ENCODE data around the gene MARCKSL1. TPM values are rescaled to one million over a fixed set of nuclear protein-coding genes. Genes with fewer than 3 reads are reported as not detected.

The MARCKSL1 gene
- total and polyA plus RNA-seq, 2 of the 13 experiments (the other 11 are each of a cell fraction or from before 2014, with no cell fraction given): 81.9 to 155 TPM

DNA sequence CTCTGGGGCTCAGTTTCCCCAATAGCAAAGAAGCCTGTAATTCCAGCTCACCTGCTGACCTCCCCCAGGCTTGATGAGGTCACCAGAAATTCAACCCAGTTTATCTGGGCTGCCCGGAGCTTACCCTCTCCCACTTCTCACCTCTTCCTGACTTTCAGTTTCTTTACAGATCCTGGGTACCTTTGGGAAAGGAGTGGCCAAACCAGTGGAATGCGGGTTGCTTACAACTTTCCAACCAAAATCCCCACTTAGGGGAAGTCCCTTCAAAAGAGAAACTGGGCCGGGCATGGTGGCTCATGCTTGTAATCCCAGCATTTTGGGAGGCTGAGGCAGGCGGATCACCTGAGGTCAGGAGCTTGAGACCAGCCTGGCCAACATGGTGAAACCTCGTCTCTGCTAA, 5.9 kb upstream of the MARCKSL1 start (continued):
- no peak for TF ChIP-seq TARDBP (CRISPR knock-in tag; IDR thresholded peaks at IDR 0.05)
- no peak for TF ChIP-seq ZNF674 (CRISPR knock-in tag; IDR thresholded peaks at IDR 0.05; ENCODE audit: low read depth)
- no peak for TF ChIP-seq ONECUT2 (CRISPR knock-in tag; IDR thresholded peaks at IDR 0.05)

- no peaks in the 10 kb centered on the region for H3K9me3 ChIP-seq (ENCODE audit: low read length)
- peaks cover 79% of the 10 kb centered on the region for H3K4me1 ChIP-seq (ENCODE audit: insufficient read depth, low read length)
- ChIA-PET CTCF (ENCODE audit: low intra/inter-chr PET ratio, low total read pairs) (no interaction called here), POLR2A (interaction anchor here (1.0 to 3.0 kb wide), 3 partner anchors 11 to 53 kb away, joined by 3 to 17 read pairs (median 4); partner anchors contain the start of gene BSDC1)
- ATAC-seq (no peak), DNase-seq (ENCODE audit: low spot score) (no peak), FAIRE-seq (no peak)
- H3K4me3 ChIP-seq (replicated peaks in 1 of 3; ENCODE audit: insufficient read depth in 1 of 3, low read depth in 2 of 3, low read length in 3 of 3): no peak overlapping the region
- peaks cover 0 to 4% of the 10 kb centered on the region in 2 experiments; a peak in 2 of 5 replicates for H3K27me3 ChIP-seq (ENCODE audit: control insufficient read depth in 1 of 2, insufficient read depth in 2 of 2, low read length in 2 of 2)
- TF ChIP-seq, protein P1, sequence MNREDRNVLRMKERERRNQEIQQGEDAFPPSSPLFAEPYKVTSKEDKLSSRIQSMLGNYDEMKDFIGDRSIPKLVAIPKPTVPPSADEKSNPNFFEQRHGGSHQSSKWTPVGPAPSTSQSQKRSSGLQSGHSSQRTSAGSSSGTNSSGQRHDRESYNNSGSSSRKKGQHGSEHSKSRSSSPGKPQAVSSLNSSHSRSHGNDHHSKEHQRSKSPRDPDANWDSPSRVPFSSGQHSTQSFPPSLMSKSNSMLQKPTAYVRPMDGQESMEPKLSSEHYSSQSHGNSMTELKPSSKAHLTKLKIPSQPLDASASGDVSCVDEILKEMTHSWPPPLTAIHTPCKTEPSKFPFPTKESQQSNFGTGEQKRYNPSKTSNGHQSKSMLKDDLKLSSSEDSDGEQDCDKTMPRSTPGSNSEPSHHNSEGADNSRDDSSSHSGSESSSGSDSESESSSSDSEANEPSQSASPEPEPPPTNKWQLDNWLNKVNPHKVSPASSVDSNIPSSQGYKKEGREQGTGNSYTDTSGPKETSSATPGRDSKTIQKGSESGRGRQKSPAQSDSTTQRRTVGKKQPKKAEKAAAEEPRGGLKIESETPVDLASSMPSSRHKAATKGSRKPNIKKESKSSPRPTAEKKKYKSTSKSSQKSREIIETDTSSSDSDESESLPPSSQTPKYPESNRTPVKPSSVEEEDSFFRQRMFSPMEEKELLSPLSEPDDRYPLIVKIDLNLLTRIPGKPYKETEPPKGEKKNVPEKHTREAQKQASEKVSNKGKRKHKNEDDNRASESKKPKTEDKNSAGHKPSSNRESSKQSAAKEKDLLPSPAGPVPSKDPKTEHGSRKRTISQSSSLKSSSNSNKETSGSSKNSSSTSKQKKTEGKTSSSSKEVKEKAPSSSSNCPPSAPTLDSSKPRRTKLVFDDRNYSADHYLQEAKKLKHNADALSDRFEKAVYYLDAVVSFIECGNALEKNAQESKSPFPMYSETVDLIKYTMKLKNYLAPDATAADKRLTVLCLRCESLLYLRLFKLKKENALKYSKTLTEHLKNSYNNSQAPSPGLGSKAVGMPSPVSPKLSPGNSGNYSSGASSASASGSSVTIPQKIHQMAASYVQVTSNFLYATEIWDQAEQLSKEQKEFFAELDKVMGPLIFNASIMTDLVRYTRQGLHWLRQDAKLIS (CRISPR knock-in tag; IDR thresholded peaks at IDR 0.05): no peak
- TF ChIP-seq POLR2AphosphoS2 (IDR thresholded peaks at IDR 0.05; ENCODE audit: low read depth, low read length) (no peak), MTA1 (CRISPR knock-in tag; IDR thresholded peaks at IDR 0.05; ENCODE audit: borderline replicate concordance) (no peak), GATAD1 (CRISPR knock-in tag; IDR thresholded peaks at IDR 0.05) (no peak), ATF5 (CRISPR knock-in tag; IDR thresholded peaks at IDR 0.05; ENCODE audit: low read depth) (no peak), RFX5 (IDR thresholded peaks at IDR 0.05; ENCODE audit: low read depth, low read length) (no peak), PAX8 (CRISPR knock-in tag; IDR thresholded peaks at IDR 0.05; ENCODE audit: borderline replicate concordance) (no peak), HNRNPH1 (optimal IDR thresholded peaks at IDR 0.05; ENCODE audit: low read depth, low read length) (no peak), ZNF567 (CRISPR knock-in tag; IDR thresholded peaks at IDR 0.05; ENCODE audit: borderline replicate concordance) (no peak), ARID2 (CRISPR knock-in tag; IDR thresholded peaks at IDR 0.05; ENCODE audit: borderline replicate concordance) (no peak), TCF7 (IDR thresholded peaks at IDR 0.05; ENCODE audit: low read depth) (no peak), ZNF30 (CRISPR knock-in tag; IDR thresholded peaks at IDR 0.05) (no peak)
- H3K9ac ChIP-seq (ENCODE audit: insufficient read depth, low read depth, low read length): no peak overlapping the region
- in situ Hi-C loops (cut with HindIII; ENCODE audit: extremely low pct_ligation_motif_present, low pct_unique_long_range_greater_than_20kb) (no loop called here), intact Hi-C loops (cut with micrococcal nuclease; ENCODE audit: unreplicated experiment) (no loop called here)
- no peak overlapping the region for H3K4me2 ChIP-seq (ENCODE audit: low read depth, low read length)
- no TSS peak for BruUV-seq (replicated peaks)
- H3K36me3 ChIP-seq (replicated peaks in 1 of 2; ENCODE audit: control insufficient read depth in 1 of 2, insufficient read depth in 2 of 2, low read length in 2 of 2): no peaks in the 10 kb centered on the region
- no peaks in the 10 kb centered on the region for H3K79me2 ChIP-seq (ENCODE audit: insufficient read depth, low read length)
- no peak overlapping the region for H3K27ac ChIP-seq (ENCODE audit: extremely low read length, insufficient read depth, low read length)
- H2AFZ ChIP-seq (ENCODE audit: low read length): no peak overlapping the region
- no peaks in the 10 kb centered on the region for H4K20me1 ChIP-seq (ENCODE audit: insufficient read depth, low read length)
- 95% methylated on average over 7 of the region's 11 CpGs for WGBS (ENCODE audit: low lambda C conversion rate)
These were observed 5.2 kb upstream of the MARCKSL1 start for GRCh38 chr1:32341186-32341757.

All from HepG2 (cell line).